GOT3 (cell line): ENCODE results near the gene ATP2C2.
"Not testable (repeated sequence)": the region's sequence is repeated elsewhere in the genome, so short reads cannot be mapped to it uniquely, and the experiment has no call there.

Source experiments
- DNase-seq: peaks from one replicate; lab custom pipeline; 2025; ENCODE audit warnings: mixed read lengths; lab: John Stamatoyannopoulos, UW

The ATP2C2 gene

DNA sequence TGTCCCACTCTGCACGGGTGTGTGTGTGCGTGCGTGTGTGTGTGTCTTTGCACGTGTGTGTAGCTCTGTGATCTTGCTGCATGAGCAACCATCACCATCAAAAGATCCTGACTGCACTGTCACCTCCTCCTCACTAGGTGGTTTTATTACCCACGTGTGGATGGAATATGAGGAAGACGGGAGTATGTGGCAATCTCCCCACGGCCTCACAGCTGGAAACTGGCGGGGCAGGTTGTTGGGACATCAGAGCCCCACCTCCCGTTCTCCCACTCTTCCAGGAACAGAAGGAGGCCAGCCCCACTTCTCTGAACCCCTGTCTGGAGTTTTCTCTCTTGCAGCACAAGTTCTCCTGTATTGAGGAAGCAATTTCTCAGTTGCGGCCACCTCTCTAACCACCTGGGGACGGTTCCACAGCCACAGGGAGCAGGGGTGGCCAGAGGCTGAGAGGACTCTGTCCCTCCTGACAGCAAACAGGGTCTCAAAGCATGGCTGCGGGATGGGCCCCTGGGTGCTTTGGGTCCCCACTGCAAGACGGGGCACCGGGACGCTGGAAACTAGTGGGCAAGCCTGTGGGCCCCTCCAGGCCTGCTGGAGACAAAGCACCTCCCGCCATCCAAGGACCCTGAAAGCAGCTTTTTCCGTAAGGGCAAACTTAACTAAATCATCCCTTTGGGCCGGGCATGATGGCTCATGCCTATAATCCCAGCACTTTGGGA, 27.9 kb upstream of the ATP2C2 start:
- no peak for DNase-seq

- DNase-seq = no peak
Observed at GRCh38 chr16:84341528-84342295, 26.6 kb upstream of the ATP2C2 start.

DNA sequence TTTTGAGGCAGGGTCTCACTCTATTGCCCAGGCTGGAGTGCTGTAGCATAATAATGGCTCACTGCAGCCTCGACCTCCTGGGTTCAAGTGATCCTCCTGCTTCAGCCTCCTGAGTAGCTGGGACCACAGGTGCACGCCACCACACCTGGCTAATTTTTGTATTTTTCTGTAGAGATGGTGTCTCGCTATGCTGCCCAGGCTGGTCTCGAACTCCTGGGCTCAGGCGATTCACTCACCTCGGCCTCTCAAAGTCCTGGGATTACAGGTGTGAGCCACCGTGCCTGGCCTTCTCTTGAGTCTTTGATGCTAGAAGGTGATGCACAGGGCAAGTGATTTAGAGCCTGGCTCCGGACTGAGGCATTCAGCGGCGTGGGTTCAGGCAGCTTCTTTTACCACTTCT, 24.5 kb upstream of the ATP2C2 start:
- not testable (repeated sequence) for DNase-seq

DNA sequence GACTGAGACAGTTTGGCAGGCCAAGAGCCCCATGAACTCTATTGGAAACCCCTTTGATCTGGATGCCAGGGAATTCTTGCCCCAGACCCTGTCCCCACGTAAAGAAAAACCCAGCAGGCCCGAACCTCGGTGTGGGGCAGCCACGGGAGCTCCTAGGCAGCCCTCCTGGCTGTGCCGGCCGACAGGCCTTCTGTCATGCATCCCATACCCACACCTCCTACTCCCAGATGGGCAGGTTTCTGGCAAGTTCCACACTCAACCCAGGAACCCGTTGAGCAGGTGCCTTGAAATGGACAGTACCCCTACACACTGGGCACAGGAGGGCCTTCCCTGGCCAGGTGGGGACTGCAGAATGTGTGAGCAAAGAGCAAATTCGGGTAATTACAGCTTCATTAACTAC, 23.6 kb upstream of the ATP2C2 start:
- no peak for DNase-seq

DNA sequence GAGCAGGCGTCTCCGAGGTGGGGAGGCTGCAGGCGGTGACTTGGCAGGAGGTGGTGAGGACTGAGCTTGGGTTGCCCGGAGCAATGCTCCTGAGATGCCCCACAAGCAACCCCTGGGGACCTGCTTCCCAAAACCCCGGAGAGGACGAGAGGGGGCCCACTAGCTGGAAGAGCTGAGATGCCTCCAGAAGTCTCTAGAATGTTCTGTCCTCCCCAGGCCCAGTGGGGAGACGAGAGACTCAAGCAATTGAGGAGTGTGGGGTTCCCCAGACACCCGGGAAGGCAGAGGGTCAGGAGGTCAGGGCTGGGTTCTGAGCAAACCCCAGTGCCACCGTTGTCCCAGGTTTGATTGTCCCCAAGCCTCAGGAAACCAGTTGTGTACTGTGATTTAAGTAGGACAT, 21.2 kb upstream of the ATP2C2 start:
- DNase-seq = no peak

DNA sequence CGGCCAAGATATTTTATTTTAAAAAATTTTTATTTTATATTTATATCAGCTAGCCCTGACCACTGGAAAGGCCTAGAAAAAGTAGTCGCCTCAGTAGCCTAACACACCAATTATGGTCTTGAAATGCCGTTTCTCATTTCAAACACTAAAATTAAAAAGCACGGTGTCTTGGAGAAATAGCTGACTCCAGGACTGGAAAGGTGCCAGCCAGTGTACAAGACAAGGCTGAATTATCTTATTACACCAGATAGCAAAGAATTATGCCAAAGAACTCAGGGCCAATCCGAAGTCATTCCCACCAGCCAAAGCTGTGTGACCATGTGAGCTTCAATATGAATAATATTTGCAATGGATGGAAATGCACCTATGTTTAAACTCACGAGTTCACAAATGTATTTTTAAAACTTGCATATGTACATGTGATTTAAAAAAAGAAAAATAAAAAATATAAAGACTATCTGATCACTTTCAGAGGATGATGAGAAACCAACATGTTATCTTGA, 19.9 kb upstream of the ATP2C2 start:
- DNase-seq = no peak

DNA sequence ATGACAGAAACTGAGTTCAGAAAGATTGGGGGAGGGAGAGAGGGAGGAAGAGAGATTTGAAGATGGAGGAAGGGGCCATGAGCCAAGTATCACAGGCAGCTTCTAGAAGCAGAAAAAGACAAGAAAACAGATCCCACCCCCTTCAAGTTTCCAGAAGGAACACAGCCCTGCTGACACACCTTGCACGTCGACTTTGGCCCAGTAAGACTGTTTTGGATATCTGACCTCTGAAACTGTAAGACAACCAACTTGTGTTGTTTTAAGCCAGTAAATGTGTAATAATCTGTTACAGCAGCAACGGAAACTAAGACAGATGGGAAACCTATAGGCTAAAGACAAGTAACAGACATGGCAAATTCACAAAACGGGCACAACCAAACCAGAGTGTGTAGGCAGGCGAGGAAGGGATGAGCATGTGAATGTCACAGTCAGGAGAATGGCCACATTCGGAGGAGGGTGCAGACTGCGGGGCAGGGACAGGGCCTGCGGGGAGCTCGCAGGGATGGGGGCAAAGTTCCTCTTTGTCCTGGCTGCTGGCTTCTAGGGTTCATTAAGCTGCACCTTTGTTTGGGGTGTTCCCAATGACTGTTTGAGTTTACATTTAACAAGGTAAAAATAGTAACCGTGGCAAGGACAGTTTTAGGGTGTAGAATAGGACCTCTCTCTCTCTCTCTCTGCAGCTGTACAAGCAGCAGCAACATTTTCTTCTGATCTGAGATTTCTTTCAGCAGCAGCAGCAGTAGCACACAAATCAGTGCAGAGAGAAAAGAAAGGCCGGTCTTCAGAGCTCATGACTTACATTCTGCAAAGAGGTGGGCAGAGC, 18.3 kb upstream of the ATP2C2 start:
- no peak for DNase-seq

- no peak for DNase-seq
Observed at GRCh38 chr16:84350685-84351400, 17.5 kb upstream of the ATP2C2 start.

- DNase-seq = no peak
Observed at GRCh38 chr16:84351630-84352029, 16.7 kb upstream of the ATP2C2 start.

GRCh38 chr16:84354306-84354705, 14.0 kb upstream of the ATP2C2 start:
- DNase-seq = no peak

GRCh38 chr16:84355149-84355548, 13.2 kb upstream of the ATP2C2 start:
- DNase-seq = no peak

GRCh38 chr16:84356176-84356575, 12.2 kb upstream of the ATP2C2 start:
- no peak for DNase-seq

- no peak for DNase-seq
Observed at GRCh38 chr16:84356591-84357116, 11.7 kb upstream of the ATP2C2 start.

DNA sequence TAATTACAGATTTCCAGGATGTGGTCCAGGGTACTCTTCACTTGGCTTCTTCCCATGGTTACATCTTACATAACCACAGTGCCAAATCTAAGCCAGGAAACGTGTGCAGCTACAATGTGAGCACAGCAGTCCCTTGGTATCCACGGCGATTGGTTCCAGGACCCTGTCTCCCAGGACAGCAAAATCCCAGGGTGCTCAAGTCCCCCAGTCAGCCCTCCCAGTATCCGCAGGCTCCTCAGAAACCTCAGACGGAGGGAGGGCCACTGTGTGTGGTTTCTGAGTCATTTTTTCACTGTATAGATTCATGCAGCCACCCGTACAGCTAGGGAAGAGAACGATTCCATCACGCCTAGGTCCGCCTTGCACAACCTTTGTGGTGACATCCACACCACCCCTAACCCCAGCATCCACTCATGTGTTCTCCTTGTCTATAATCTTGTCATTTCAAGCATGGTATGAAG, 11.1 kb upstream of the ATP2C2 start:
- DNase-seq = no peak

DNA sequence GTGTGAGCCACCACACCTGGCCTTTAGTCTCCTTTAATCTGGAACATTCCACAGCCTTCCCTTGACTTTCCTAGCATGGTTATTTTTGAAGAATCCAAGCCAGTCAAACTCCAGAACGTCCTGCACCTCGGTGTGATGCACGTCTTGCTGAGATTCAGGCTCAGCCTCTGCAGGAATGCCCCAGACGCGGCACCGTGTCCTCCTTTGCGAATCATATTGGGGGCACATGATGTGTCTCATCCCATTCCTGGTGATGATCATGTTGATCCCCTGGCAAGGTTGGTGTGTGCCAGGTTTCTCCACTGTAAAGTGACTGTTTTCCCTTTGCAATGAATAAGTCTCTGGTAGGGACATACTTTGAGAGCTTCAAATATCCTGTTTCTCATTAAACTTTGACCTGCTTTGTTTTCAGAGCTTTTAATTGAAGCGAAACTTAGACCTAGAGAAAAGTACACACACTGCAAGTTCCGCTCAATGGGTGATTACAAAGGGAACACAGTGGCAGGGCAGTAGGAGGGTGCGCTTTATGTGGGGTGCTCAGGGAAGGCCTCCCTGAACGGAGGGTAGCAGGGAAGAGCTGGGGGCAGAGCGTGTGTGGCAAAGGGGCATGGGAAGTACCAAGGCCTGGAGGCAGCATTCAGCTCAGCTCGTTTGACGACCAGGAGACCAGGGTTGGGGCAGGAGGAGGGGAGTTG, 9.6 kb upstream of the ATP2C2 start:
- DNase-seq = no peak

DNA sequence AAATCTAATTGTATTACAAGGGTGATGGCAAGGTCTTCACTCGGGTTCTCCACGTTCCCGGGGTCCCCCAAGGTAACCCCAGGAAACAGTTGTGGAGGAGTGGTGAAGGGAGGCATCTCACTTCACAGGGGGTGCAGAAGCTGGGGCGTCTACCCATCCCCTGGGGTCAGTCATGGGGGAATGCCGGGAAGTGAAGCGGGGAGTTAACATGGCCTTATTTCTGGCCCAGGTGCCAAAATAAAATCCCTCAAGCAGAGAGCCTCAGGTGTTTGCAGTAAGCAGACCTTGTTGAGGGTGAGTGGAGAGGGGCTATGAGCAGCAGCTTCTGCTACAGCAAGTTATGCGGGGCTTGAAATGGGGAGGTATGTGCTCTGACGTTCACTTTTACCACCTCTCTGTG, 9.0 kb upstream of the ATP2C2 start:
- DNase-seq = no peak

DNA sequence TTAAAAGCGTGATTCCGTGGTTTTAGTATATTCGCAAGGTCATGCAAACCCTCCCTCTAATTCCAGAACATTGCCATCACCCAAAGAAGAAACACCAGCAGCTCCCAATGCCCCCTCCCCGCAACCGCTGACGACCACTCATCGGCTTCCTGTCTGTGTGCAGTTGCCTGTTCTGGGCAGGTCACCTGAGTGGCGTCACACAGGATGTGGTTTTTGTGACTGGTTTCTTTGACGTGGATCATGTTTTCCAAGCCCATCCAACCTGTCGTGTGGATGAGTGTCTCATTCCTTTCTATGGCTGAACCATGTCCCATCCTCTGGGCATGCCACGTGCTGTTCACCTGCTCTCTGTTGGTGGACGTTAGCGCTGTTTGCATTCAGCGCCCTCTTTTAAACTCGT, 8.2 kb upstream of the ATP2C2 start:
- DNase-seq = no peak

DNA sequence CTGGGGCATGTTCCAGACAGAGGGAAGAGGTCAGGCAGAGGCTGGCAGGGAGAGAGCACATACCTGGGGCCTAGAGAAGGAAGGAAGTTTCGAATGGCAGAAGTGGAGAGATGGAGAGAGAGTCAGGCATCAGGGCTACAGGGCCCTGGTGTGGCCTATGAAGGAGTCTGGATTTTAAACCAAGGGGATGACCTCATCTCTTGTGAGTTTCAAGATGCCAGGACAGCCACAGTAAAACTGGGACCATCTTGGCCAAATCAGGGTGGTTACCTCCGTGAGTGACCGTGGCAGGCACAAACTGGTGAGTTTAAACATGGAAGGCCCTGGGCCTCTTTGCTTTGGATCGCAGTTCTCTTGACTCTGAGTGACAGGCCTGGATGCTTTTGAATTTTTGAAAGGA, 7.6 kb upstream of the ATP2C2 start:
- no peak for DNase-seq

DNA sequence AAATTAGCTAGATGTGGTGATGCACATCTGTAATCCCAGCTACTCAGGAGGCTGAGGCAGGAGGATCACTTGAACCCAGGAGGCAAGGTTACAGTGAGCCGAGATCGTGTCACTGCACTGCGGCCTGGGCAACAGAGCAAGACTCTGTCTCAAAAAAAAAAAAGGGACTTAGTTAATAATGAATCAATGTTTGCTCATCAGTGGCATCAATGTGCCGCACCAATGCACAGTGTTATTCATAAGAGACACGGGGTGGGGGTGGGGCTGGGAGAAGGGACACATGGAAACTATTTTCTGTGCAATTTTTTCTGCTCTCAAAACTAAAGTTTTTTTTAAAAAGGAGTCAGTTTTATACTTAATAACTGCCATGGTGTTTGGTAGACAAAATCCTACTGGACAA, 6.8 kb upstream of the ATP2C2 start:
- DNase-seq = no peak

DNA sequence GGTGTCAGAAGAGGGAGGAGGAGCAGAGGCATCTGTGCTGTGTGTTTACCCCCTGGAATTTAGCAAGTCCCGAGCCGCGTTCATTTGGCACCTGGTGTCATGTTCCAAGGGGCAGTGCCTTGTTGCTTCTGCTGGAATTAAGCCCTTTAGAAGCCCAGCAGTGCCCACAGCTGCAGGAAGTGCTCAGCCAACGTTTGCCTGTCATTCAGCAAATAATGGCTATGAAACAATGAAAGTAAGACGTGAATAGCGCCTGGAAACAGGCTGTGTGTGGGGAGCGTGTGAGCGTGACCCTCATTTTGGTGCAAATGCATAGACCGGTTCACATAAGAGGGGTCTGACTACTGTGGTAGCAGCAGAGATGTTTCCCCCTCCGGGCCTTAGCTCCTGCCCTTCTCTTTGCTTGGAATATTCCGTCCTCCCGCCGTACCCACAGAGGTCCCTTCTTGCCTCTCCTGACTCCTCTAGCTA, 5.8 kb upstream of the ATP2C2 start:
- DNase-seq = no peak

- no peak for DNase-seq
Observed at GRCh38 chr16:84366208-84366607, 2.1 kb upstream of the ATP2C2 start.
